Pons (tissue), 1 donor: ENCODE results near the gene FCGBP.
"Not testable (repeated sequence)": the region's sequence is repeated elsewhere in the genome, so short reads cannot be mapped to it uniquely, and the experiment has no call there.

Experiments used
- DNase-seq: peaks from one replicate; pipeline ENCODE4 v3.0.0-alpha.2; 2016; ENCODE audit warnings: low spot score

The FCGBP gene

DNA sequence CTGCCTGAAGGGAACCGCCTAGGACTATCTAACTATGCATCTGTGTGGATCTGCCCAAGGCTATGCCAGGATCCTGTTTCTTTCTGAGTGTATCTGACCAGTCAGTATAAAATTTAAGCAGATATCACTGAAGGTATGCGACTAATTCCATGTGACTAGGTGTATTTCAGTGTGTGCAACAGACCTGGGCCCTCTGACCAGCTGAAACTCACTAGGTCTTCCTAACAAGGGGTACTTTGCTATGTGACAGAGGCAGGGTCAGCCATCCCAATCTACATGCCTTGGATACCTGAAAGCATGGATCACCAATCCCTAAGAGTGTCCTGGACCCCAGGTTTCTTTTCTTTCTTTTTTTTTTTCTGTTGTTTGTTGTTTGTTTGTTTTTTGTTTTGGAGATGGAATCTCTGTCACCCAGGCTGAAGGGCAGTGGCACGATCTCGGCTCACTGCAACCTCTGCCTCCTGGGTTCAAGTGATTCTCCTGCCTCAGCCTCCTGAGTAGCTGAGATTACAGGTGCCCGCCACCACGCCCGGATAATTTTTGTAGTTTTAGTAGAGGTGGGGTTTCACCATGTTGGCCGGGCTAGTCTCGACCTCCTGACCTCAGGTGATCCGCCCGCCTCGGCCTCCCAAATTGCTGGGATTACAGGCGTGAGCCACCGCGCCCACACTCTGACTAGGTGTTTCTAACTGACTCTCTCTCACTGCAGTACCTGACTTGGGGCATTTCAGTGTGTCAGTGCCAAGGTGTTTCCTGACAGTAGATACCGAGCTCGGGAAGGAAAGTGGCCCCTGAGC lies 43.5 kb downstream of the FCGBP start:
- no peak for DNase-seq

DNA sequence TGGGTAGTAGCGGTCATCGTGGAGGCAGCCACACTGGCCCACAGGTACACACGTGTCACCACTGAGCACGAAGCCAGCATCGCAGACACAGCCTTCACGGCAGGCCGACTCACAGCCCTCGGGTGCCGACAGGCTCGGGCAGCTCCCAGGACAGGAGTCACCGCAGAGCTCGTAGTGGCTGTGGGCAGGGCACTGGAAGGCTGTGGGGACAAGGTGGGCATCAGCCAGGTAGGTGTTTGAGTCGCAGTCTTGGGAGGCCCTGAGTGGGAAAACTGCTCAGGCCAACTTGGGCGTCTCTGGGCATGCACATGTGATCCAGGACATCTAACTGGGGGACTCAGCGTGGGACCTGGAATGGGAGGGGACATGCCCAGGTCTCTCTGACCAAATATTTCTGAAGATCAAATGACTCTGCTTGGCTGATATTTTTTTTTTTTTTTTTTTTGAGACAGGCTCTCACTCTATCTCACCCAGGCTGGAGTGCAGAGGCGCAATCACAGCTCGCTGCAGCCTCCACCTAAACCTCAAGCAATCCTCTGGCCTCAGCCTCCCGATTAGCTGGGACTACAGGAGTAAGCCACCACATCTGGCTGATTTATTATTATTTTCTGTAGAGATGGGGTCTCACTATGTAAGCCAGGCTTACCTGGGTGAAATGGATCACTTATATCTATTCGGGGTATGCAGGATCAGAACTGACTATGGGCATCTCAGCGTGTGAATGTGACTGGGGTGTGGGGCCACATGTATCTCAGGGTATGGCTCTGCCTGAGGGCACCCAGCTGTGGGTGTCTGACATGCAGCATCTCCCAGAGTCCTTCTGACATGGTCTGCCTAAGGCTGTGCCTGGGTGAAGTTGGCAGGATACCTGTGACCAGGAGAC lies 44.3 kb downstream of the FCGBP start:
- not testable (repeated sequence) for DNase-seq

DNA sequence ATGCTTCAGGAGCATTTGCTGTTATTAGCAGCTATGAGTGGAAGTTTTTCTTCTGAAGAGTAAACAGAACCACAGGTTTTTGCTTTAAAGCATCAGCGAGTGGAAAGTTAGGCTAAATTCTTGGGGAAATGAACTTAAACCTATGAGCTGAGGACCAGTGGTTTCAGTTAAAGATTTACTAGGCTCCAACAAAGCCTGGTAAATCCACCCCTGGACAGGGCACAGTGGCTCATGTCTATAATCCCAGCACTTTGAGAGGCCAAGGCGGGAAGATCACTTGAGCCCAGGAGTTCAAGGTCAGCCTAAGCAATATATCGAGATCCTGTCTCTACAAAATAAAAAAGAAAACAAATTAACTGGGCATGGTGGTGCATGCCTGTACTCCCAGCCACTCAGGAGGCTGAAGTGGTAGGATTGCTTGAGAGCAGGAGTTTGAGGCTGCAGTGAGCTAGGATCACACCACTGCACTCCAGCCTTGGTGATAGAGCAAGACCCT lies 46.9 kb downstream of the FCGBP start:
- not testable (repeated sequence) for DNase-seq

DNA sequence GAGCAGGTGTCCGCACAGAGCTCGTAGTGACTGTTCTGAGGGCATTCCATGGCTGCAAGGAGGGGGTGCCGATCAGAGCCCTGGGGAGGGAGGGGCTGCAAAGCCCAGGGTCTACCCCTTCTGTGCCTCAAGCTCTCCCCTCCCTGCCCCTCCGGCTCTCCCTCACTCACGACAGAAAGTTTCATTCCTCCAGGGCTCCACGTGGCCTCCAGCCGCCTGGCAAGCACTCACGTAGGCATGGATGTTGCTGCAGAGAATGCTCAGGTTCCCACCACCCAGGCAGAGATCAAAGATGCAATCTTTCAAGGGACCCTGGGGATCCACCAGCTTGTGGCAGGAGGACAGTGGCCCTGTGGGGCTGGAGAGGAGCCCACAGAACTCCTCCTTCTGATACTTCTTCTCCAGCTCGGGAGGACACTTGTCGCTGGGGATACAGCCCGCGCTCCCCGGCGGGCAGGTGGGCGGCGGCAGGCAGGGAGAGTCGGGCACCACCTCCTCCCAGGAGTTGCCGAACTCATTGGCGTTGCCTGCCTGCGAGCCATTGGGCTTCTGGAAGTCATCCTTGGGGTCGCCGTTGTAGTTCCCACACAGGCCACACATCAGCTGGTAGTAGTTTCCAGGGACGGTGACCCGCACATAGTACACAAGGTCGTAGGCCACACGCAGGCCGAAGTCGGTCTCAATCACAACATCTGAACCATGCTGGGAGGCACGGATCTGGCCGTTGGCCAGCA lies 48.4 kb downstream of the FCGBP start:
- DNase-seq: not testable (repeated sequence)

DNA sequence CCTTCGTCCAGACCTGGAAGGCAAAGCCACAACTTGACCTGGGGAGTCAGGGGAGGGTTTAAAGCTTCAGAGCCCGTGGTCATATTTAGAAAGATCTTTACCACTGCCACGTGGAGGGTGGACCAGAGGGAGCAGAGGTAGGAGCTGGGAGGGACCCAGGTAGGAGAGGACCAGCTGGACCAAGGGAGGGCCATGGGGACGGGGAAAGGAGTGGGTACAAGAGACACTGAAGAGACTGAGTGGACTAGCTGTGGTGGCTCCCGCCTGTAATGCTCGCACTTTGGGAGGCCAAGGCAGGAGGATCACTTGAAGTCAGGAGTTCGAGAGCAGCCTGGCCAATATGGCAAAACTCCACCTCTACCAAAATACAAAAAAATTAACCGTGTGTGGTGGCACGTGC lies 49.7 kb downstream of the FCGBP start:
- not testable (repeated sequence) for DNase-seq
